Upper lobe of left lung (tissue), 4 donors: ENCODE measurements around the gene RTP4.

ENCODE experiments used
- EP300 ChIP-seq, 4 donors: sonication (generic); formaldehyde crosslinking; IDR thresholded peaks; one replicate each; pipeline ENCODE4 v1.5.1; 2017; ENCODE audit warnings: antibody characterized with exemption in 4 of 4, control low read depth in 2 of 4
- TF ChIP-seq, protein P1 (sequence below), 6 experiments: fragments of 450-650 bp in 4 of 6; fragments of 200-600 bp in 2 of 6; sonication (generic) in 2 of 6; IDR thresholded peaks; one replicate each; pipeline ENCODE4 v1.5.1; 2016 to 2019; ENCODE audit warnings: antibody characterized with exemption in 6 of 6

DNA sequence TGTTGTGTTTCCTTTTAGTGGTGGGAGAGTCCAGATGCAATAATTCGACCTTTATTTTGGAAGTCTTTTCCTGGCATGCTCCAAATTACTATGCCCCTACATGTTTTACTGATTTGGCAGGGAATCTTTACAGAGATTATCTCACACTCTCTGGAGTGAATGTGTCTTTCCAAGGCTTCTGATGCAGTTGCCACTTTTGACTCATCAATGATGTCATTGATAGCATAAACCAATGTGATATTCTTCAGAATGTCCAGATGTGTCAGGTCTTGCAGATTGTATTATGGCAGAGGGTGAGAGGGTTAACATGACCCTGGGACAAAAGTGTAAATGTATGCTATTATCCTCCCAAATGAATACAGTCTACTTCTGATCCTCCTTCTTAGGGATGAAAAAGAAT lies 9.7 kb downstream of the RTP4 start:
- TF ChIP-seq, protein P1, sequence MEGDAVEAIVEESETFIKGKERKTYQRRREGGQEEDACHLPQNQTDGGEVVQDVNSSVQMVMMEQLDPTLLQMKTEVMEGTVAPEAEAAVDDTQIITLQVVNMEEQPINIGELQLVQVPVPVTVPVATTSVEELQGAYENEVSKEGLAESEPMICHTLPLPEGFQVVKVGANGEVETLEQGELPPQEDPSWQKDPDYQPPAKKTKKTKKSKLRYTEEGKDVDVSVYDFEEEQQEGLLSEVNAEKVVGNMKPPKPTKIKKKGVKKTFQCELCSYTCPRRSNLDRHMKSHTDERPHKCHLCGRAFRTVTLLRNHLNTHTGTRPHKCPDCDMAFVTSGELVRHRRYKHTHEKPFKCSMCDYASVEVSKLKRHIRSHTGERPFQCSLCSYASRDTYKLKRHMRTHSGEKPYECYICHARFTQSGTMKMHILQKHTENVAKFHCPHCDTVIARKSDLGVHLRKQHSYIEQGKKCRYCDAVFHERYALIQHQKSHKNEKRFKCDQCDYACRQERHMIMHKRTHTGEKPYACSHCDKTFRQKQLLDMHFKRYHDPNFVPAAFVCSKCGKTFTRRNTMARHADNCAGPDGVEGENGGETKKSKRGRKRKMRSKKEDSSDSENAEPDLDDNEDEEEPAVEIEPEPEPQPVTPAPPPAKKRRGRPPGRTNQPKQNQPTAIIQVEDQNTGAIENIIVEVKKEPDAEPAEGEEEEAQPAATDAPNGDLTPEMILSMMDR (IDR thresholded peaks at IDR 0.05), result no peak
- no peak for TF ChIP-seq EP300 (IDR thresholded peaks at IDR 0.05)
